ENCODE measurements around the gene FJX1.
A peak's percentile ranks its signal among the peaks of the same experiment; 100 is the strongest.

FJX1 gene

DNA sequence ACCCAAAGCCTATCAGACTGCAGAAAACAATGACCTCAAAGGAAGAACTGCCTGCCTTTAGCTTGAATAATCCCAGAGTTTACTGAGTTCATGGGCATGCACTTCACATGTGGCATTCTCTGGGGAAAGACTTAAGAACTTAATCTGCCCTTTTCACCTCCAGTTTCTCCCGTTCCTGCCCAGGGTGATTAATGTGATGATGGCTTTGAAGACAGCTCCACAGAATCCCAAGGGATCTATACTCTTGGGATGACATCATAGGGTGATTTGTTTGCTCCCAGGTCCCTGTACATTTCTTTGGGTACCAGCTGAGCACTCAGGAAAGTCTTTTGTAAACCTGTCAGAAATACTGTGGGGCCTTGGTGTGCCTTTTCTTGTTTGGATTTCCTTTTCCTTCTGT lies 14.0 kb downstream of the FJX1 start (continued):
- TF ChIP-seq ZBTB1 (tag by site-specific recombination; IDR thresholded peaks at IDR 0.05) (no peak), ZNF48 (tag by site-specific recombination; IDR thresholded peaks at IDR 0.05) (no peak), ZNF585B (tag by site-specific recombination; IDR thresholded peaks at IDR 0.05) (no peak), FEZF1 (tag by site-specific recombination; IDR thresholded peaks at IDR 0.05) (peak; percentile 87), ZNF677 (tag by site-specific recombination; IDR thresholded peaks at IDR 0.05) (no peak), TRIM28 (IDR thresholded peaks at IDR 0.05; ENCODE audit: borderline replicate concordance, low read length) (peak; percentile 40; the same call in 1 of the 2 replicates), GLIS2 (tag by site-specific recombination; IDR thresholded peaks at IDR 0.05) (no peak), ZNF175 (tag by site-specific recombination; IDR thresholded peaks at IDR 0.05) (no peak), ZNF114 (tag by site-specific recombination; IDR thresholded peaks at IDR 0.05) (no peak), MEIS1 (CRISPR knock-in tag; IDR thresholded peaks at IDR 0.05; ENCODE audit: borderline replicate concordance) (0 out of 2 replicates have a peak, but pooled peaks have one; percentile 28), ZNF670 (tag by site-specific recombination; IDR thresholded peaks at IDR 0.05; ENCODE audit: low read depth) (no peak), TCF7L2 (IDR thresholded peaks at IDR 0.05; ENCODE audit: borderline replicate concordance, low read depth, low read length) (peak; percentile 36; the same call in 1 of the 2 replicates), KLF16 (tag by site-specific recombination; IDR thresholded peaks at IDR 0.05) (0 out of 2 replicates have a peak, but pooled peaks have one; percentile 20), ZSCAN23 (tag by site-specific recombination; IDR thresholded peaks at IDR 0.05) (0 out of 2 replicates have a peak, but pooled peaks have one; percentile 83), ZNF560 (tag by site-specific recombination; IDR thresholded peaks at IDR 0.05; ENCODE audit: borderline replicate concordance) (no peak), ZNF16 (tag by site-specific recombination; IDR thresholded peaks at IDR 0.05; ENCODE audit: low read depth) (no peak), RBAK (tag by site-specific recombination; IDR thresholded peaks at IDR 0.05) (no peak), ZNF350 (tag by site-specific recombination; IDR thresholded peaks at IDR 0.05) (no peak), ZNF221 (tag by site-specific recombination; IDR thresholded peaks at IDR 0.05; ENCODE audit: borderline replicate concordance) (no peak)
- TF ChIP-seq, protein P1, sequence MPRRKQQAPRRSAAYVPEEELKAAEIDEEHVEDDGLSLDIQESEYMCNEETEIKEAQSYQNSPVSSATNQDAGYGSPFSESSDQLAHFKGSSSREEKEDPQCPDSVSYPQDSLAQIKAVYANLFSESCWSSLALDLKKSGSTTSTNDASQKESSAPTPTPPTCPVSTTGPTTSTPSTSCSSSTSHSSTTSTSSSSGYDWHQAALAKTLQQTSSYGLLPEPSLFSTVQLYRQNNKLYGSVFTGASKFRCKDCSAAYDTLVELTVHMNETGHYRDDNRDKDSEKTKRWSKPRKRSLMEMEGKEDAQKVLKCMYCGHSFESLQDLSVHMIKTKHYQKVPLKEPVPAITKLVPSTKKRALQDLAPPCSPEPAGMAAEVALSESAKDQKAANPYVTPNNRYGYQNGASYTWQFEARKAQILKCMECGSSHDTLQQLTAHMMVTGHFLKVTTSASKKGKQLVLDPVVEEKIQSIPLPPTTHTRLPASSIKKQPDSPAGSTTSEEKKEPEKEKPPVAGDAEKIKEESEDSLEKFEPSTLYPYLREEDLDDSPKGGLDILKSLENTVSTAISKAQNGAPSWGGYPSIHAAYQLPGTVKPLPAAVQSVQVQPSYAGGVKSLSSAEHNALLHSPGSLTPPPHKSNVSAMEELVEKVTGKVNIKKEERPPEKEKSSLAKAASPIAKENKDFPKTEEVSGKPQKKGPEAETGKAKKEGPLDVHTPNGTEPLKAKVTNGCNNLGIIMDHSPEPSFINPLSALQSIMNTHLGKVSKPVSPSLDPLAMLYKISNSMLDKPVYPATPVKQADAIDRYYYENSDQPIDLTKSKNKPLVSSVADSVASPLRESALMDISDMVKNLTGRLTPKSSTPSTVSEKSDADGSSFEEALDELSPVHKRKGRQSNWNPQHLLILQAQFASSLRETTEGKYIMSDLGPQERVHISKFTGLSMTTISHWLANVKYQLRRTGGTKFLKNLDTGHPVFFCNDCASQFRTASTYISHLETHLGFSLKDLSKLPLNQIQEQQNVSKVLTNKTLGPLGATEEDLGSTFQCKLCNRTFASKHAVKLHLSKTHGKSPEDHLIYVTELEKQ (tag by site-specific recombination; IDR thresholded peaks at IDR 0.05; ENCODE audit: borderline replicate concordance): no peak
- TF ChIP-seq, protein P2, sequence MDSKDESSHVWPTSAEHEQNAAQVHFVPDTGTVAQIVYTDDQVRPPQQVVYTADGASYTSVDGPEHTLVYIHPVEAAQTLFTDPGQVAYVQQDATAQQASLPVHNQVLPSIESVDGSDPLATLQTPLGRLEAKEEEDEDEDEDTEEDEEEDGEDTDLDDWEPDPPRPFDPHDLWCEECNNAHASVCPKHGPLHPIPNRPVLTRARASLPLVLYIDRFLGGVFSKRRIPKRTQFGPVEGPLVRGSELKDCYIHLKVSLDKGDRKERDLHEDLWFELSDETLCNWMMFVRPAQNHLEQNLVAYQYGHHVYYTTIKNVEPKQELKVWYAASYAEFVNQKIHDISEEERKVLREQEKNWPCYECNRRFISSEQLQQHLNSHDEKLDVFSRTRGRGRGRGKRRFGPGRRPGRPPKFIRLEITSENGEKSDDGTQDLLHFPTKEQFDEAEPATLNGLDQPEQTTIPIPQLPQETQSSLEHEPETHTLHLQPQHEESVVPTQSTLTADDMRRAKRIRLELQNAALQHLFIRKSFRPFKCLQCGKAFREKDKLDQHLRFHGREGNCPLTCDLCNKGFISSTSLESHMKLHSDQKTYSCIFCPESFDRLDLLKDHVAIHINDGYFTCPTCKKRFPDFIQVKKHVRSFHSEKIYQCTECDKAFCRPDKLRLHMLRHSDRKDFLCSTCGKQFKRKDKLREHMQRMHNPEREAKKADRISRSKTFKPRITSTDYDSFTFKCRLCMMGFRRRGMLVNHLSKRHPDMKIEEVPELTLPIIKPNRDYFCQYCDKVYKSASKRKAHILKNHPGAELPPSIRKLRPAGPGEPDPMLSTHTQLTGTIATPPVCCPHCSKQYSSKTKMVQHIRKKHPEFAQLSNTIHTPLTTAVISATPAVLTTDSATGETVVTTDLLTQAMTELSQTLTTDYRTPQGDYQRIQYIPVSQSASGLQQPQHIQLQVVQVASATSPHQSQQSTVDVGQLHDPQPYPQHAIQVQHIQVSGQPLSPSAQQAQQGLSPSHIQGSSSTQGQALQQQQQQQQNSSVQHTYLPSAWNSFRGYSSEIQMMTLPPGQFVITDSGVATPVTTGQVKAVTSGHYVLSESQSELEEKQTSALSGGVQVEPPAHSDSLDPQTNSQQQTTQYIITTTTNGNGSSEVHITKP (tag by site-specific recombination; IDR thresholded peaks at IDR 0.05): 0 out of 2 replicates have a peak, but pooled peaks have one; percentile 19
- TF ChIP-seq, protein P3, sequence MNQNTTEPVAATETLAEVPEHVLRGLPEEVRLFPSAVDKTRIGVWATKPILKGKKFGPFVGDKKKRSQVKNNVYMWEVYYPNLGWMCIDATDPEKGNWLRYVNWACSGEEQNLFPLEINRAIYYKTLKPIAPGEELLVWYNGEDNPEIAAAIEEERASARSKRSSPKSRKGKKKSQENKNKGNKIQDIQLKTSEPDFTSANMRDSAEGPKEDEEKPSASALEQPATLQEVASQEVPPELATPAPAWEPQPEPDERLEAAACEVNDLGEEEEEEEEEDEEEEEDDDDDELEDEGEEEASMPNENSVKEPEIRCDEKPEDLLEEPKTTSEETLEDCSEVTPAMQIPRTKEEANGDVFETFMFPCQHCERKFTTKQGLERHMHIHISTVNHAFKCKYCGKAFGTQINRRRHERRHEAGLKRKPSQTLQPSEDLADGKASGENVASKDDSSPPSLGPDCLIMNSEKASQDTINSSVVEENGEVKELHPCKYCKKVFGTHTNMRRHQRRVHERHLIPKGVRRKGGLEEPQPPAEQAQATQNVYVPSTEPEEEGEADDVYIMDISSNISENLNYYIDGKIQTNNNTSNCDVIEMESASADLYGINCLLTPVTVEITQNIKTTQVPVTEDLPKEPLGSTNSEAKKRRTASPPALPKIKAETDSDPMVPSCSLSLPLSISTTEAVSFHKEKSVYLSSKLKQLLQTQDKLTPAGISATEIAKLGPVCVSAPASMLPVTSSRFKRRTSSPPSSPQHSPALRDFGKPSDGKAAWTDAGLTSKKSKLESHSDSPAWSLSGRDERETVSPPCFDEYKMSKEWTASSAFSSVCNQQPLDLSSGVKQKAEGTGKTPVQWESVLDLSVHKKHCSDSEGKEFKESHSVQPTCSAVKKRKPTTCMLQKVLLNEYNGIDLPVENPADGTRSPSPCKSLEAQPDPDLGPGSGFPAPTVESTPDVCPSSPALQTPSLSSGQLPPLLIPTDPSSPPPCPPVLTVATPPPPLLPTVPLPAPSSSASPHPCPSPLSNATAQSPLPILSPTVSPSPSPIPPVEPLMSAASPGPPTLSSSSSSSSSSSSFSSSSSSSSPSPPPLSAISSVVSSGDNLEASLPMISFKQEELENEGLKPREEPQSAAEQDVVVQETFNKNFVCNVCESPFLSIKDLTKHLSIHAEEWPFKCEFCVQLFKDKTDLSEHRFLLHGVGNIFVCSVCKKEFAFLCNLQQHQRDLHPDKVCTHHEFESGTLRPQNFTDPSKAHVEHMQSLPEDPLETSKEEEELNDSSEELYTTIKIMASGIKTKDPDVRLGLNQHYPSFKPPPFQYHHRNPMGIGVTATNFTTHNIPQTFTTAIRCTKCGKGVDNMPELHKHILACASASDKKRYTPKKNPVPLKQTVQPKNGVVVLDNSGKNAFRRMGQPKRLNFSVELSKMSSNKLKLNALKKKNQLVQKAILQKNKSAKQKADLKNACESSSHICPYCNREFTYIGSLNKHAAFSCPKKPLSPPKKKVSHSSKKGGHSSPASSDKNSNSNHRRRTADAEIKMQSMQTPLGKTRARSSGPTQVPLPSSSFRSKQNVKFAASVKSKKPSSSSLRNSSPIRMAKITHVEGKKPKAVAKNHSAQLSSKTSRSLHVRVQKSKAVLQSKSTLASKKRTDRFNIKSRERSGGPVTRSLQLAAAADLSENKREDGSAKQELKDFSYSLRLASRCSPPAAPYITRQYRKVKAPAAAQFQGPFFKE (tag by site-specific recombination; IDR thresholded peaks at IDR 0.05; ENCODE audit: borderline replicate concordance): no peak
- TF ChIP-seq, protein P4, sequence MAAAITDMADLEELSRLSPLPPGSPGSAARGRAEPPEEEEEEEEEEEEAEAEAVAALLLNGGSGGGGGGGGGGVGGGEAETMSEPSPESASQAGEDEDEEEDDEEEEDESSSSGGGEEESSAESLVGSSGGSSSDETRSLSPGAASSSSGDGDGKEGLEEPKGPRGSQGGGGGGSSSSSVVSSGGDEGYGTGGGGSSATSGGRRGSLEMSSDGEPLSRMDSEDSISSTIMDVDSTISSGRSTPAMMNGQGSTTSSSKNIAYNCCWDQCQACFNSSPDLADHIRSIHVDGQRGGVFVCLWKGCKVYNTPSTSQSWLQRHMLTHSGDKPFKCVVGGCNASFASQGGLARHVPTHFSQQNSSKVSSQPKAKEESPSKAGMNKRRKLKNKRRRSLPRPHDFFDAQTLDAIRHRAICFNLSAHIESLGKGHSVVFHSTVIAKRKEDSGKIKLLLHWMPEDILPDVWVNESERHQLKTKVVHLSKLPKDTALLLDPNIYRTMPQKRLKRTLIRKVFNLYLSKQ (tag by site-specific recombination; IDR thresholded peaks at IDR 0.05; ENCODE audit: borderline replicate concordance): no peak
- TF ChIP-seq, protein P5, sequence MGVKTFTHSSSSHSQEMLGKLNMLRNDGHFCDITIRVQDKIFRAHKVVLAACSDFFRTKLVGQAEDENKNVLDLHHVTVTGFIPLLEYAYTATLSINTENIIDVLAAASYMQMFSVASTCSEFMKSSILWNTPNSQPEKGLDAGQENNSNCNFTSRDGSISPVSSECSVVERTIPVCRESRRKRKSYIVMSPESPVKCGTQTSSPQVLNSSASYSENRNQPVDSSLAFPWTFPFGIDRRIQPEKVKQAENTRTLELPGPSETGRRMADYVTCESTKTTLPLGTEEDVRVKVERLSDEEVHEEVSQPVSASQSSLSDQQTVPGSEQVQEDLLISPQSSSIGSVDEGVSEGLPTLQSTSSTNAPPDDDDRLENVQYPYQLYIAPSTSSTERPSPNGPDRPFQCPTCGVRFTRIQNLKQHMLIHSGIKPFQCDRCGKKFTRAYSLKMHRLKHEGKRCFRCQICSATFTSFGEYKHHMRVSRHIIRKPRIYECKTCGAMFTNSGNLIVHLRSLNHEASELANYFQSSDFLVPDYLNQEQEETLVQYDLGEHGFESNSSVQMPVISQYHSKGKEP (tag by site-specific recombination; IDR thresholded peaks at IDR 0.05): no peak

Measured in HEK293 (cell line).